NCI-H526 treated with DMSO at 0.1 percent for 48 hours (cell line): ENCODE results near the gene ALDH1L1.

Source experiments
- DNase-seq: peaks from one replicate; lab custom pipeline; 2025; lab: John Stamatoyannopoulos, UW

The ALDH1L1 gene

DNA sequence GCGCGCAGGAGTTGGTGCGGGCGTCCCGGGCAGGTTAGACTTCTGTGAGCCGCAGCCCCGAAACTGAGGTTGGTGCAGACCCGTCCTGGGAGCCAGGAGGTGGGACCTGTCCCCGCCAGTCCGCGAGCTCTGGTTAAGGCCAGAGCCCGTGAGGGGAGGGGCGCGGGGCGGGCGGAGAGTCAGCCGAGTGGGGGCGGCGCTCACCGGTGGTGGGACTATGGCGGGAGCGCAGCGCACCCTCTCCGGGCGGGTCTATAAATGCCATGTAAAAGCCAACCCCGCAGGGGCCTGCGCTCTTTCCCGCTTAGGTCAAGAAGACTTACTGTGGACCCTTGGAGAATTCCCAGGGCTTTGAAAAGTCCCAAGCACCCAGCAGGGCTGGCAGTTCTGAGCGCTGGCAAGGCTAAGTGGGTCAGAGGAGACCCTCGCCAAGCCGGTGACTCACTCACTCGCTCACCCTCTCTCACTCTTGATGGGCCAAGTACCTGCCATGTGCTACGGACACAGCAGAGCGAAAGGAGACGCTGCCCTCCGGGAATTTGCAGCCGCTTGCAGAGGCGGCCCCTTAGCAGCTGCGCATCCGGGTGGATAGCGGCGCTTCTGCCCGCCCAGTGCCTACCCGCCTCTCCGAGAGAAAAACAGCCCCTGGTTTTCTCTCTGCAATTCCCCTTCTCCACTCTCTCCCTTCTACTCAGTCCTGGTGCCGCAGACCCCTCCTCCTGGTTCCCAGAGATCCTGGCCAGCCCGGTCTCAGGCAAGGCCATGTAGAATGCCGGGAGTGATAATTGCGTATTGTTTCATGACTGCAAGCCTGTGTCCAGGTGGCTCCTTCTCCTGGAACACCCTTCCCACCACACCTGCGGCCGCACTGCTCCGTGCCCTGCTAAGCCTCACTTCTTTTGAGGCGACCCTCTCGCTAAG is at the start of gene ALDH1L1:
Gene ALDH1L1, minus strand, starts transcription at position 110 of the 921 bp plus-strand sequence. CDS start 19,607 bp downstream, outside the sequence.
- DNase-seq: peak; percentile 47

DNA sequence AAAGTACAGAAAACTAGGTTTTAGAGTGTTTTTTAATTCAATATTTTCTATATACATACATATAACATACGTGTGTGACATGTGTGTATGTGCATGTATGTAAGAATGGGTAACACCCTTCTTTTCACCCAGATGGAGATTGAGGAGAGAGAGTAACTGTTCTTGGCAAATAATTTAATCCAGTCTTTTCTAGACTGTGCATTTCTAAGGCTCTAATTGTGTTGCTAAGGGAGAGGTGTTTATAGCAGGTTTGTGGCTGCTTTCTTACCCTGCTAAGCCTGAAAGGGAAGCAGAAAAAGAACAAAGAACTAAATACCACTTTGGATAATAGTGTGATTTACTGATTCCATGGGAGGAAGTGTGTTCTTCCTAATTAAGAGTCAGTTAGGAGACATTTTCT is 46.0 kb upstream of the ALDH1L1 start:
- no peak for DNase-seq

DNA sequence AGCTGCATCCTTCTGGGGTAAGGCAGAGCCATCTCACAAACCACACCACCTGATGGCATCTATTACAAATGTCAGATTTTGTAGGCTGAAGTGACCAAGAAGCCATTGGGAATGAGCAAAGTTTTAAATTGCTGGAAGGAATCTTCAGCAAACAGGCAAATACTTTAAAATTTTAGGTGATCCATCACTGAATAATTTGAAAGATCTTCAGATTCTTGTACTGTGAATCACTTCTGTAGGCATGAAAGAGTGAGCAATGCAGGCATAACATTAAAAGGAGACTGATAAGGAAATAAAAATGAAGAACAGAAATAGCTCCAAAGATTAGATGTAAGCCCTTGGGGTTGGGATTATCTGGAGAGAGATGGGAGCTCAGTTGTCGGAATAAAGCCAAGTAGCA is 36.0 kb upstream of the ALDH1L1 start:
- DNase-seq: no peak

GRCh38 chr3:126213379-126214028 is 33.1 kb upstream of the ALDH1L1 start:
- DNase-seq: no peak

DNA sequence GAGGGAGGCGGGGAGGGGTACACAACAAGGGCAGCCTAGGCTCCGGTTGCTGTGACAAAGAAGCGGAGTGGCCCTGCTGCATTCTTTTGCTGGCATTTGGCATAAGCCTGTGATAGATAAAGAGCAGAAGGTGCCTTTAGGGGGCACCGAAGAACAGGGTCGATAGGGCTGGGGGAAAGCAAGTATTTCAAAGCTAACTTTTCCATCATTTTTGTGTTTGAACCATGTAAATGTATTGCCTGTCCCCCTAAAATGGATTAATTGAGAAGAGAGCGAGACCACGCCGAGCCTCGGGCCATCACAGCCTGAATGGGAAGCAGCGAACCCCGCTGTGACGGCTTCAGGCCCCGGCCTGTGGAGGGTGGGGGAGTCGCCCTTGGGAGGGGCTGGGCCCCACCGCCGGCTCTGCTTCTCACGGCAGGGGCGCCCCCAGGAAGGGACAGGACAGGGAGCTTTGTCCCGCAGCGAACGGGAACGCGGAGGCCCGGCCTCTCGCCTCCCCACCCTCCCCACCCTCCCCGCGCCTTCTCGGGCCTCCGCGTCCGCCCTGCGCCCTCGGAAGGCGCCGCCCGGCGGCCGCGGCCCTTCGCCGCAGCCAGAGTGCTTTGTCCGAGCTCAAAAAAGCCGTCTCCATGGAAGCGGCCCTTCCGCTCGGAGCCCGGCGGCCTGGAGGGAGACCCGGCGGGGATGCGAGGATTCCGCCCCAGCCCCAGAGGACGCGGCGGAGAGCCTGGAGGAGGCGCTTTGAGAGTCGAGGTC is 32.4 kb upstream of the ALDH1L1 start:
- peak; percentile 14 for DNase-seq

GRCh38 chr3:126212250-126212619 is 31.8 kb upstream of the ALDH1L1 start:
- no peak for DNase-seq

- DNase-seq: no peak
Observed at GRCh38 chr3:126211569-126211968, 31.2 kb upstream of the ALDH1L1 start.

- no peak for DNase-seq
Observed at GRCh38 chr3:126210606-126211005, 30.2 kb upstream of the ALDH1L1 start.

GRCh38 chr3:126209741-126210140 is 29.4 kb upstream of the ALDH1L1 start:
- DNase-seq: no peak

DNA sequence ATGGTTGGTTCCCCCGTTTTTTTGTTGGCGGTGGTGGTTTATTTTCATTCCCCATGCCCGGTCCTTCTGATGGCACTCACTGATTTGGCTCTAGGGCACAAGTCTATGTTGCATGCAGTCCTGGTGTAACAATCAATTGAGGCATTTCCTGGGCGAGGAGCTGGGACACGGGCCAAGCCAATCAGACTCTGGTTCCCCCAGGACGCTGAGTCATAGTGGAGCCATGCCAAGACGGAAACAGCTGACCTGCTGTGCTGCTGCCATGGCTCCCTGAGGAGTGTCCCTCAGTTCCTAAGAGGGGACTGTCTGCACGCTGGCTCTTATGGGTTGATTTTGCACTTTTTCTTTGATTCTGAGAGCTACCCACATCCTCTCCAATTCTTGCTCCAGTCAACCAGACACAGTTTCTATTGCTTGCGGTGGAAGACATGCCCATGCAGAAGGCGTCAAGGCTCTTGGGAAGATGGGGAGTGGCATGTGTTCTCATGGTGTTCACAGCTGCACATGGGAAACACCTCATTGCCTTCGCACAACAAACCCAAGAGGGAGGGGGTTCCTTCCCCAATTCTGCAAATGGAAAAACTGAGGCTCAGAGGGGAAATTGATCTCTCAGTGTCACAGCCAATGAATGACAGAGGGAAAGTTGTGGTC is 28.3 kb upstream of the ALDH1L1 start:
- DNase-seq: no peak

- no peak for DNase-seq
Observed at GRCh38 chr3:126208182-126208581, 27.8 kb upstream of the ALDH1L1 start.

GRCh38 chr3:126207166-126207565 is 26.8 kb upstream of the ALDH1L1 start:
- DNase-seq: no peak

DNA sequence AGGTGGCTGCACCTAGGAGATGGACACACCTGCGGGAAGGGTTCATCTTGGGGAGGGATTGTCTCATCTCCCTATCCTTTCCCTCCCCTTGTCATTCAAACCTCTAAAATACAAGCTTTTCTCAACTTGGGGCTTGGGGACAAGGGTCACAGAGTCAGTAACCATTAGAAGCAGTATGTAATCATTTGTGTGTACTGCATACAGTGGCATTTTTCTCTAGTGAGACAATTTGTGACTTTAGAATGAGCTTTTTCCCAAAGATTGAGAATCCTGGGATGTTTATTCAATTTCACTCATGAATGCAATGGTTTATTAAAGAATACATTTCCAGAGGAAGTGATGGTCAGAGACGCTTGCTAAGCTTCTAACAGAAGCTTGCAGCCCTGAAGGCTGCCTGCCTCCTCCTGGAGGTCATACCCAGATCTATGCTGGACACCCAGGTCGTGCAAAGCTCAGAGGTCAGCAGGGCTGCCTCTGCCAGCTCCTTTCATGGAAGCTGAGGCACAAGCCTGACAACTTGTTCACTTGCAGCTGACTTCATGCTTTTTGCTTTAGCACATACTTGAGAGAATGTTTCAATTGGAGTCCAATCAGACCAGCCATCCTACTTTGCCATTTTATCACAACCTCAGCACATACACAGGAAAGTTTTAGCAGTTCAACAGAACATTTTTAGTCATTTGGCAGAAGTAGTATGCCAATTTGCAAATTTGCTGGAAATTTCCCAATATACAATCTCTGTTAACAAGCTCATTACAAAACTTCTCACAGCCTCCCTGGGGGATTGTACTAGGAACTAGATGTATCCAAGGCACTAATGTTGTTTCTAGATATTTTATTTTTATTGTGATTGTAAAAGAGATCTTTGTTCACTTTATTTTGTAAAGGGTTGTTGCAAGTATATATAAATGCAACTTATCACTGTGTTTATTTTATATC is 25.6 kb upstream of the ALDH1L1 start:
- DNase-seq: no peak

GRCh38 chr3:126202680-126203079 is 22.3 kb upstream of the ALDH1L1 start:
- no peak for DNase-seq

GRCh38 chr3:126202276-126202675 is 21.9 kb upstream of the ALDH1L1 start:
- DNase-seq: no peak

DNA sequence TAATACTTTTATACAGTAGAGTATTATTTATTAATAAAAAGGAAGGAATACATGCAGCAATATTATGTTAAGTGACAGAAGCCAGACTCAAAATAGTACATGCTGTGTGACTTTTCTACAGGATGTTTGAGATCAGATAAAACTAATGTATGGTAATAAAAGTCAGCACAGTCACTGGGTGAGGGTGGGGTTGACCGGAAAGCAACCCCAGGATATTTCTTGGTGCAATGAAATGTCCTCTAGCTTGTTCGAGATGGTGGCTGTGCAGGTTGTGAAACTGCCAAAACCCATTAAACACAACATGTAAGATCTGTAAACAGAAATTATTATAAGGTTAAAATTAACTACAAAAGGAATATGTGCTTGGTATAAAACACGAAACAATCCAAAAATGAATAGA is 20.8 kb upstream of the ALDH1L1 start:
- no peak for DNase-seq

- no peak for DNase-seq
Observed at GRCh38 chr3:126200534-126200933, 20.1 kb upstream of the ALDH1L1 start.

- DNase-seq: no peak
Observed at GRCh38 chr3:126199256-126199655, 18.9 kb upstream of the ALDH1L1 start.

GRCh38 chr3:126197854-126198584 is 17.6 kb upstream of the ALDH1L1 start:
- peak; percentile 65 for DNase-seq

- DNase-seq: no peak
Observed at GRCh38 chr3:126197343-126197742, 17.0 kb upstream of the ALDH1L1 start.
